ENCODE measurements around the gene PAGR1. TPM values are rescaled to one million over a fixed set of nuclear protein-coding genes. Genes with fewer than 3 reads are reported as not detected.

Gene PAGR1
- polyA plus RNA-seq, 1 of the 3 experiments (the other 2 are of a cell fraction), result 57.7 TPM

- TF ChIP-seq RCOR1 (IDR thresholded peaks at IDR 0.05; ENCODE audit: low read length) (no peak), TEAD4 (IDR thresholded peaks at IDR 0.05; ENCODE audit: borderline replicate concordance, insufficient read depth) (no peak), YY1 (IDR thresholded peaks at IDR 0.05; ENCODE audit: low read depth) (no peak)
- no peak overlapping the region for H3K4me2 ChIP-seq
- peaks cover 8% of the 10 kb centered on the region for H3F3A ChIP-seq (replicated peaks; ENCODE audit: insufficient read depth)
- H3K9me2 ChIP-seq, result no peaks in the 10 kb centered on the region
- WGBS (ENCODE audit: low lambda C conversion rate), result 88% methylated on average over 2 of the region's 6 CpGs
- H3K4me1 ChIP-seq (ENCODE audit: control insufficient read depth in 1 of 2, insufficient read depth in 2 of 2, low read depth in 1 of 2, low read length in 1 of 2), result no peaks in the 10 kb centered on the region
- no peaks in the 10 kb centered on the region; the same call in 1 of the 2 replicates for H3K79me2 ChIP-seq (ENCODE audit: insufficient read depth)
- H3K27me3 ChIP-seq (ENCODE audit: insufficient read depth), result no peaks in the 10 kb centered on the region
- no peaks in the 10 kb centered on the region for H4K20me1 ChIP-seq (ENCODE audit: insufficient read depth)
- ChIA-PET POLR2A (interaction anchor here (0.6 kb wide), 1 partner anchor 39 kb away, joined by 3 read pairs; no protein-coding TSS in a partner anchor), CTCF (interaction anchor here (0.6 to 3.1 kb wide), 3 partner anchors 9 to 104 kb away, joined by 3 to 23 read pairs (median 4); no protein-coding TSS in a partner anchor)
- H3K27ac ChIP-seq (ENCODE audit: low read depth in 2 of 2, low read length in 1 of 2), result no peak overlapping the region
- DNase-seq, result no peak
- H3K36me3 ChIP-seq (replicated peaks in 1 of 2; ENCODE audit: control insufficient read depth in 1 of 2, insufficient read depth in 2 of 2, low read length in 1 of 2), result peaks cover 34 to 40% of the 10 kb centered on the region in 2 experiments
- H2AFZ ChIP-seq (ENCODE audit: low read depth), result no peak overlapping the region
- H3K4me3 ChIP-seq (ENCODE audit: low read depth in 2 of 2, low read length in 1 of 2), result no peak overlapping the region
- no peaks in the 10 kb centered on the region for H3K9me3 ChIP-seq
- no peak overlapping the region for H3K9ac ChIP-seq
Observed at GRCh38 chr16:29839822-29840221, 23.9 kb downstream of the PAGR1 start.

DNA sequence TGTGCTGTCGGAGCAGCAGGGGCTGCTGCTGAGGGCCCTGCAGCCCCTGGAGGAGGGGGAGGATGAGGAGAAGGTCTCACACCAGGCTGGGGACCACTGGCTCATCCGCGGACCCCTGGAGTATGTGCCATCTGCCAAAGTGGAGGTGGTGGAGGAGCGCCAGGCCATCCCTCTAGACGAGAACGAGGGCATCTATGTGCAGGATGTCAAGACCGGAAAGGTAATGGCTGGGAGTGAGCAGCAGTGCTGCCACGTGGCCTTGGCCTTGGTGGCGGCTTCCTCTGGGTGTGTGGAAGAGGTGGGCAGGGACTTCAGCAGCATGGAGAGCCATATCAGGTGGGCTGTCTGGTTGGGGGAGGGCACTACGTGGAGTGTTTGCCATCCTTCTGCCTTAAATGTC lies 24.3 kb downstream of the PAGR1 start:
- no peak overlapping the region for H3K27ac ChIP-seq (ENCODE audit: low read depth in 2 of 2, low read length in 1 of 2)
- H3K4me2 ChIP-seq, result no peak overlapping the region
- CTCF ChIA-PET, result interaction anchor here (0.6 to 3.1 kb wide), 2 partner anchors 8 to 104 kb away, joined by 4 to 23 read pairs; no protein-coding TSS in a partner anchor
- H3K4me1 ChIP-seq (ENCODE audit: control insufficient read depth in 1 of 2, insufficient read depth in 2 of 2, low read depth in 1 of 2, low read length in 1 of 2), result no peaks in the 10 kb centered on the region
- TF ChIP-seq, protein P1, sequence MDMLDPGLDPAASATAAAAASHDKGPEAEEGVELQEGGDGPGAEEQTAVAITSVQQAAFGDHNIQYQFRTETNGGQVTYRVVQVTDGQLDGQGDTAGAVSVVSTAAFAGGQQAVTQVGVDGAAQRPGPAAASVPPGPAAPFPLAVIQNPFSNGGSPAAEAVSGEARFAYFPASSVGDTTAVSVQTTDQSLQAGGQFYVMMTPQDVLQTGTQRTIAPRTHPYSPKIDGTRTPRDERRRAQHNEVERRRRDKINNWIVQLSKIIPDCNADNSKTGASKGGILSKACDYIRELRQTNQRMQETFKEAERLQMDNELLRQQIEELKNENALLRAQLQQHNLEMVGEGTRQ (IDR thresholded peaks at IDR 0.05; ENCODE audit: borderline replicate concordance, low read depth, low read length), result no peak
- TF ChIP-seq RCOR1 (IDR thresholded peaks at IDR 0.05; ENCODE audit: low read length) (no peak), JUND (IDR thresholded peaks at IDR 0.05) (no peak), TCF12 (IDR thresholded peaks at IDR 0.05) (no peak), FOXM1 (IDR thresholded peaks at IDR 0.05; ENCODE audit: low read depth) (no peak), NRF1 (IDR thresholded peaks at IDR 0.05; ENCODE audit: low read depth, low read length) (no peak), GABPA (IDR thresholded peaks at IDR 0.05; ENCODE audit: low read depth) (no peak), TAF1 (IDR thresholded peaks at IDR 0.05; ENCODE audit: borderline replicate concordance, low read depth, low read length) (no peak), POLR2AphosphoS5 (IDR thresholded peaks at IDR 0.05; ENCODE audit: low read depth, low read length) (no peak), ELF1 (IDR thresholded peaks at IDR 0.05) (no peak), PBX3 (IDR thresholded peaks at IDR 0.05) (no peak), SMC3 (IDR thresholded peaks at IDR 0.05; ENCODE audit: low read depth, low read length) (no peak), RFX5 (IDR thresholded peaks at IDR 0.05; ENCODE audit: low read length) (no peak), EP300 (IDR thresholded peaks at IDR 0.05; ENCODE audit: borderline replicate concordance in 1 of 2, low read depth in 1 of 2, low read length in 1 of 2) (no peak)
- H3K9me2 ChIP-seq, result no peaks in the 10 kb centered on the region
- no peak for DNase-seq
- POLR2A ChIA-PET, result no interaction called here
- H3K36me3 ChIP-seq (replicated peaks in 1 of 2; ENCODE audit: control insufficient read depth in 1 of 2, insufficient read depth in 2 of 2, low read length in 1 of 2), result peaks cover 34 to 36% of the 10 kb centered on the region in 2 experiments
- H3F3A ChIP-seq (replicated peaks; ENCODE audit: insufficient read depth), result peaks cover 8% of the 10 kb centered on the region
- no peaks in the 10 kb centered on the region for H3K9me3 ChIP-seq
- H3K4me3 ChIP-seq (ENCODE audit: low read depth in 2 of 2, low read length in 1 of 2), result no peak overlapping the region
- H2AFZ ChIP-seq (ENCODE audit: low read depth), result no peak overlapping the region
- no peak overlapping the region for H3K9ac ChIP-seq
- H4K20me1 ChIP-seq (ENCODE audit: insufficient read depth), result no peaks in the 10 kb centered on the region
- no peaks in the 10 kb centered on the region; the same call in 1 of the 2 replicates for H3K79me2 ChIP-seq (ENCODE audit: insufficient read depth)
- 94% methylated on average over 7 of the region's 10 CpGs for WGBS (ENCODE audit: low lambda C conversion rate)
- no peaks in the 10 kb centered on the region for H3K27me3 ChIP-seq (ENCODE audit: insufficient read depth)
